Endometrial microvascular endothelial cells (primary cell): ENCODE measurements around the gene ATAD3C. TPM values are rescaled to one million over a fixed set of nuclear protein-coding genes. Genes with fewer than 3 reads are reported as not detected.
"Not testable (repeated sequence)": the region's sequence is repeated elsewhere in the genome, so short reads cannot be mapped to it uniquely, and the experiment has no call there.

ENCODE experiments used
- in situ Hi-C: cut with HindIII; loops from 2 replicates; pipeline ENCODE4 v1.10.0; 2017; ENCODE audit warnings: low sequenced_read_pairs, low pct_unique_long_range_greater_than_20kb; ENCODE audit errors: inconsistent ontology term
- total RNA-seq: library from RNA; depleted of rRNA; stranded (reverse); fragments of >200 nt; gene quantifications from one replicate; pipeline ENCODE4 v1.2.3, GENCODE V29; 2015; ENCODE audit errors: inconsistent ontology term

ATAD3C gene
- total RNA-seq, 1 donor from 2014 or later = under 0.01 TPM

GRCh38 chr1:1438531-1439381 is 10.7 kb upstream of the ATAD3C start:
- in situ Hi-C loops = no loop called here

DNA sequence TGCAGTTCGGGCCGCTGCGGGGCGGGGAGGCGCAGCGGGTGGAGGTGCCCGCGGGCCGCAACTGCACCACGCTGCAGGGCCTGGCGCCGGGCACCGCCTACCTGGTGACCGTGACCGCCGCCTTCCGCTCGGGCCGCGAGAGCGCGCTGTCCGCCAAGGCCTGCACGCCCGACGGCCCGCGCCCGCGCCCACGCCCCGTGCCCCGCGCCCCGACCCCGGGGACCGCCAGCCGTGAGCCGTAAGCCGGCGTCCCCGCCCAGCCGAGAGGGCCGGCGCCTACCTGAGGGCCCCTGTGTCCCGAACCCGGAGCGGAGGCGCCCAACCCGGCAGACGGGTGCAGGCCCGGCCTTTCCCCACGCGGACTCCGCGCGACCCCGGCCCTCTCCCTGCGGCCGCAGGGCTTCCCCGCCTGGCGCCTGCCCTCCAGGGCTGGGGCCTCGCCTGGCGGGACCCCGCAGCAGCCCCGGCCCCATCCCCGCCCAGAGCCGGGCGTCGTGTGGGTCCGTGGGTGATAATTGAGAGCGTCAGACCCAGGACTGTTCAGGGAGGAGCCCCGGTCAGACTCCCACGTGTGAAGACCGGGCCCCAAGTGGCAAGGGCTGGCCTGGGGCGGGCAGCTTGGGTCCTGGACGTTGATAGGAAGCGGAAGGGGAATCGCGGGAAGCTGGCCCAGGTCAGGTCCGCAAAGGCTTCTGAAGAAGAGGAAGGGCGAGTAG is 9.8 kb upstream of the ATAD3C start:
- in situ Hi-C loops = no loop called here

DNA sequence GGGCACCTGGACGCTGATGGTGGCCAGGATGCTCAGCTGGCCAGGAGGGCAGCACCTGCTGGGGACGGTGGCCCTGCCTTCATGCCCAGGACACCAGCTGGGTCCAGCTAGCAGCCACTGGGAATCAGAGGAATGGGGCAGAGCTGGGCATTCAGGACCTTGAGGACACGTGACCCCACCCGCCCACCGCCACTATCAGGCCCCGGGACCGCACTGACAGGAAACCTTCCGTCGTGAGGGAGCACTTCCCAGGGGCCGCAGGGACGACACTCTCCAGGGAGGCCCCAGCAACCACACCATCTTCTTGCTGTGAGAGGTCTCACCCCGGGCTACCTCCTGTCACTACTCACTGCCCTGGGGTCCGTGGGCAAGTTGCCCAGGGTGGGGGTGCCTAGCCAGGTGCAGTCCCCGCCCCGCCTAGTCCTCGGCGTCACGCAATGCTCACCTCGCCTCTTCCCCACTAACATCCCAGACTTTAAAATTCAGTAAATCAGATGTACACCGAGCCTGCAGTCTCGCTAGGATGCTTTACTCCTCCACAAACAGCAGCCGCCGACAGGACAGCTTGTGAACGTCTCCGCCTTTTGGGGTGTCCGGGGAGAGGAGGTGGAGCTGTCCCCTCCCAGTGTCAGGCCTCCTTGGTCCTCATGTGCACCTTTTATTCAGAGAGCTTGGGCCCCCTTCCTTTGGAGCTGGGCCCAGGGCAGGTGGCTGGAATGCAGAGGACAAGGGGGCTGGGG is 9.1 kb upstream of the ATAD3C start:
- in situ Hi-C loops = no loop called here

DNA sequence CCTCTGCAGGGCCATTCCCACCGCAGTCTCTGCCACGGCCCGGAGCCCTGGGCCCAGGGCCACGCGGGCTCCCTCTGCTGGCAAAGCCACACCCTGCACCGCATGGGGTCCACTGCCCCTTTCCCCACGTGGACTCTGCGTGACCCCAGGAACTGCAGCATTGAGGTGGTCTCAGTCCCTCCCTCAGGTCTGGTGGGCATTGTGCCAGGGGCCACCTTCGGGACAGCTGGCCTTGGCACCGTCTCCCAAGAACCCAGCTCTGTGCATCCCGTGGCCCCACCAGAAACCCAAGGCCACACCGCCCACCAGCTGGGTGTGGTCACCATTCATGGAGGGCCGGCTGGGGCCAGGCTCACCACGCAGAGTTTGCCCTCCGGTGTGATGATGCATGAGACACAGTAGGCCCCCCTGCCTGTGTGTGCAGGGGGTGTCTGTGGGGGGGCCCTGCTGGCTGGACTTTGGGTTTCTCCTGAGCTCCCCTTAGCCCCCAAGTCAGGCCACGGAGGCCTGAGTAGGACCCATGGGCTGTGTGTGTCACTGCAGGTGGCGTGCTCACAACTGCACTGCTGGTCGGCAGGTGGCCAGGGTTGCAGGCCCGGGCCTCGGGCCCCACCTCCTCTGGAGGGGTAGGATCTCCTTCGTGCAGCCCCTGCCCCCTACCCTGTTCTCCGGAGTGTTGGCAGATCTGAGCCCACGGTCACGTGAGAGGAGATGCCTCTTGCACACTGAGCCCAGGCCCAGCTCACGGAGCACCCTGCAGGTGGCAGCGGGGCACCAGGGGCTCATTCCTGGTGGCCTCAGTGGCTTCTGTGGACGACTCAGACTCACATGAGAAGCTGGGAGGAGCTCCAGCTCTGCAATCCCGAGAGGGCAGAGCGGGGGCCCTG is 8.2 kb upstream of the ATAD3C start:
- in situ Hi-C loops = no loop called here

GRCh38 chr1:1442069-1442770 is 7.3 kb upstream of the ATAD3C start:
- in situ Hi-C loops = no loop called here

- in situ Hi-C loops = not testable (repeated sequence)
Measured at GRCh38 chr1:1446631-1447030, 2.9 kb upstream of the ATAD3C start.

DNA sequence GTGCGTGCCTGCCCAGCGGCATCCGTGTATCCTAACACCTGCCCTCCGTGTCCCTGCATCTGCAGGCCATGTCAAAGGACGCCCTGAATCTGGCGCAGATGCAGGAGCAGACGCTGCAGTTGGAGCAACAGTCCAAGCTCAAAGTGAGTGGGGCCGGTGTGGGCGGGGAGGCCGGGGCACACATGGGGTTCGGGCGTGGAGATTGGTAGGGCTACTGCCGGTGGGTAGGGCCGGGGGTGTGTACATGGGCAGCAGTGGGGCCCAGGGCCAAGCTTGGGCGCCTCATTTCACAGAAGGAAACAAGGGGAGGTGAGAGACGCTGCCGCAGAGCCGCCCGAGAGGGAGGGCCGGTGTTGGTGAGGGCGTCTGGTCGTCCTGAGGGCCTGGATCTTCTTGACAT is 1.1 kb downstream of the ATAD3C start:
- in situ Hi-C loops = not testable (repeated sequence)

DNA sequence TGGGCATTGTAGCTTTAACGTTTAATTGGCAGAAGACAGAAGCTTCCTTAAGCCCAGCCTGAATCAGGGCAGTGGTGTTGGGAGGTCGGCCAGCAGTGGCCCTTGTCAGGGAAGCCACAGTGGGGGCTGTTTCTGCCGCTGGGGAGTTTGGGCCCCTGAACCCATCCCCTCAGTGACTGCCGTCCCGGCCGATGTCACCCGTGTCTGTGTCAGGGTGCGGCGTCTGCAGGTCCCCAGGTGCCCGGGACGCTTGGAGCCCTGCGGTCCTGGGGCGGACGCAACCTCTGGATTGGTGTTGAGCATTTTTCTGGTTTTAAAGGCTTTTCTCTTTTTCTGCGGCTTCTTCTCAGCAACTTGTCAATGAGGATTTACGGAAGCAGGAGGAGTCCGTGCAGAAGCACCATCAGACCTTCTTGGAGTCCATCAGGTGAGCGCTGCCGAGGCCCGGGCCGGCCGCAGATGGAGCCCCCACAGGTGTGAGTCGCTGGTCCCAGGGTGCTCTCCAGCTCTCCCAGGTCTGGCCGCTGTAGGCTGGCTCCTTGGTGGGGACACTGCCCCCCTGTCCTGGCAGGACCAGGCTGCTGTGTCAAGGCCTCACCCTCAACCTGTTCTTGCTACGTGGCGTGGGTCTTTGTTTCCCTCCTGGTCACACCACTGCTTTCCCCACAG is 2.3 kb downstream of the ATAD3C start:
- in situ Hi-C loops = no loop called here

DNA sequence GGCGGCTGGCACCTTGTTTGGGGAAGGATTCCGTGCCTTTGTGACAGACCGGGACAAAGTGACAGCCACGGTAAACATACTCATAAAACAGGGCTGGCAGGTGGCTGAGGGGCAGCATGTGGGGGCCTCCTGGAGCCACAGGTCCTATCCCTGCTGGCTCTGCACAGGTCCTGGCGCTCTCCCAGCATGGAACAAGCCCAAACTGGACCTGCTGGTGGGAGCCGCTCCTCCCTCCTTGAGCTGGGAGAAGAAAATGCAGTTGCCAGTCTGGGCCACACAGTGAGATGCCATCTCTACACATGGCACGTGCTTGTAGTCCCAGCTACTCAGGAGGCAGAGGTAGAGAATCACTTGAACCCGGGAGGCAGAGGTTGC is 2.9 kb downstream of the ATAD3C start:
- in situ Hi-C loops = not testable (repeated sequence)

DNA sequence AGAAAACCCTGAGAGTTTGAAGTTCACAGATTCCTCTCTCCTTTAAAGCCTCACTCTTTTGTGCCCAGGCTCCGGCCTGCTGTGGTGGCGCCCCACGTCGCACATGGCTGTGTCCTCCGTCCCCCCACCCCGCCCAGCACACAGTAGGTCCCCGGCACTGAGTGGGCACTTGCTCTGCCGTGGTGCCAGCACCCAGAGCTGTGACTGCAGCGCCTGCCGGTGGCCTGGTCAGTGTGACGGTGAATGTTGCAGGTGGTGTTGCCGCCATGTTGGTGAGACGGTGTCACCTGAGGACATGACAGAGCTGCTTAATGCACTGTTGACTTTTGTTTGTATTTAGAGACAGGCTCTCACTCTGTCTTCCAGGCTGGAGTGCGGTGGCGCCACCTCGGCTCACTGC is 3.4 kb downstream of the ATAD3C start:
- in situ Hi-C loops = no loop called here

DNA sequence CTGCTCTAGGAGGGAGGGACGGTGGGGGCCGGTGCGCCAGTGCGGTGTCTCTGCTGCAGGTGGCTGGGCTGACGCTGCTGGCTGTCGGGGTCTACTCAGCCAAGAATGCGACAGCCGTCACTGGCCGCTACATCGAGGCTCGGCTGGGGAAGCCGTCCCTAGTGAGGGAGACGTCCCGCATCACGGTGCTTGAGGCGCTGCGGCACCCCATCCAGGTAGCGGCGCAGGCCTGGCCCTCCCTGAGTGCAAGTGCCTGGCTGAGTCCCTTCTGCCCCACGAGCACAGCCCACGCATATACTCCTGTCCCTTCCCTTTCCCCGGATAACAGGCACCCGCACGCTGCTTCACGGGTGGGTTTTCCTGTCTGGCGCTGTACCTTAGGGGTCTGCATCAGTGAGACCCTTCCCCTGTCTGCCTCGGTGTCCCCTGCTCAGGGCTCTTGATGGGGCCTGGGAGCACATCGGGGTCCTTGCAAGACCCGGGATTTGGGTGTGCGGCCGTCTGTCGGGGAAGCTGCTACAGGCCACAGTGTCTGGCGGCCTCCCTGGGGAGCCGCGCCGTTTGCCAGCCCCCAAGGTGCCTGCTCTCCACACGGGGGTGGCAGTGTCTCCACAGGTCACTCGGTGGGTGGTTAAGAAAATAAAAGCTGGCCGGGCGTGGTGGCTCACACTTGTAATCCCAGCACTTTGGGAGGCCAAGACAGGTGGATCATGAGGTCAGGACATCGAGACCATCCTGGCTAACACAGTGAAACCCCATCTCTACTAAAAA is 5.0 kb downstream of the ATAD3C start:
- in situ Hi-C loops = not testable (repeated sequence)

DNA sequence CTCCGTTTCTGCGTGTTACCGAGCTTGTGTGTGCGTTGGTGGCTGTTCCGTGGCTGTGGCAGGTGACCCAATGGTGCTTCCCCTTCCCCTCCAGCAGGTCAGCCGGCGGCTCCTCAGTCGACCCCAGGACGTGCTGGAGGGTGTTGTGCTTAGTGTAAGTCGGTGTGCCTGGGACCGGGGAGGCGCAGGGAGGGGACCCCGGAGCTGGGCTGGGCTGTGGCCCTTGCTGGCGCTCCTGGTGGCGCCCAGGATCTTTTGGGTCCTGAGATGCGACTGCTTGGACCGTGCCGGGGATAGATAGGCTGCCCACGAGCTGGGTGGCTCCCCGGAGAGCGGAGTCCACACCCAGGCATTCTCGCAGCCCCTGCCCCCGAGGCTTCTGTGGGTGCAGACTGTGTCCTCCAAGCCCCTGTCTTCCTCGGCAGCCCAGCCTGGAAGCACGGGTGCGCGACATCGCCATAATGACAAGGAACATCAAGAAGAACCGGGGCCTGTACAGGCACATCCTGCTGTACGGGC is 5.9 kb downstream of the ATAD3C start:
- in situ Hi-C loops = no loop called here

DNA sequence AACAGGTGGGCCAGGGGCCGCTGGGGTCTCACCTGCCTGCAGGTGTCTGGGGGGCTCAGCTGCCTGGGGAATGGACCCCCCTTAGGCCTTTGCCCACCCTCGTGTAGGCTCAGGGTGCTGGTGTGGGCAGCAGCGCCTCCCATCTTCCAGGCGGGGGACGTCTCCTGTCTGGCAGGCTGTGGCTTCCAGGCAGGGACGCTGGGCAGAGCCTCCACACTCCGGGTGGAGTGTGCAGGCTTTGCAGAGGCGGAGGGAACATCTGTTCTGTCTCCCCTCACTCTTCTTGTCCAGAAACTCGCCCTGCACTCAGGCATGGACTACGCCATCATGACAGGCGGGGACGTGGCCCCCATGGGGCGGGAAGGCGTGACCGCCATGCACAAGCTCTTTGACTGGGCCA is 6.4 kb downstream of the ATAD3C start:
- in situ Hi-C loops = not testable (repeated sequence)

- in situ Hi-C loops = not testable (repeated sequence)
Measured at GRCh38 chr1:1456683-1457255, 7.3 kb downstream of the ATAD3C start.

DNA sequence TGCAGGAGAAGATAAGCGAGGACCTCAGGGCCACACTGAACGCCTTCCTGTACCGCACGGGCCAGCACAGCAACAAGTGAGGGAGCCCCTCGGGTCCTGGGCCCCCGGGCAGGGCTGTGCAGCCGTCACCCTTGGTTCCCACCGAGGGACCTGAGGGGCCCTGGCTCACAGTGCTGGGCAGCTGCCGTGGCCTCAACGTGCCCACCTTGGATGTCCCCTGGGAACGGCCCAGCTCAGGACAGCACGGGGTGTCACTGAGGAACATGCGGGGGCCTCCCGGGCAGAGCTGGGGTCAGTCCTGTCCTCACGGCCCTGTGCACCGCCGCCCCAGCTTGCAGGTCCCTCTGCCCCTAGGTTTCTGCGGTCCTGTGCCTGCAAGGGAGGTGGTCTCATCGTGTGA is 9.7 kb downstream of the ATAD3C start:
- in situ Hi-C loops = not testable (repeated sequence)

DNA sequence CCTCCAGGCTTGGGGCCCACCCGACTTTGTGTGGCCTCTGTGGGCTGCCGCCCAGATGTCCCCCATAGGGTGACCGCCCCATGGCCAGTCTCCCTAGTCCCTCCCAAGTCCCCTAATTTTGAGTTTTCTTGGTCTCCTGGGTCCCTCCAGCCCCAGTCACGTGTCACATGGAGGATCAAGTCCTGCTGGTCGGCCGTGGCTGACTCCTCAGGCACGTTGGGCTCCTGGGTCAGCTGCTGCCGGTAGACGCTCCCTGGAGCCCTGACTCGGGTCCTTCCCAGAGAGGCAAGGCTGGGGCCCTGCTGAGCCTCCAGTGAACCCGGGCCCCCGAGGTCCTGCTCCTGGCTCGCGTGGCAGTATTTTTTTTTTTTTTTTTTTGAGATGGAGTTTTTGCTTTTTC is 10.2 kb downstream of the ATAD3C start:
- in situ Hi-C loops = not testable (repeated sequence)
